Loucy (cell line): ENCODE measurements around the gene PAX6.
A peak's percentile ranks its signal among the peaks of the same experiment; 100 is the strongest.

Experiments used
- H2AFZ ChIP-seq: fragments of 200-600 bp; sonication (generic); 2 replicates; pipeline ENCODE4 v1.6.0; 2016; ENCODE audit warnings: antibody characterized with exemption, mild to moderate bottlenecking, low read length, moderate library complexity
- H3F3A ChIP-seq: fragments of 200-600 bp; 2 replicates; pipeline ENCODE4 v1.6.0; 2016; ENCODE audit warnings: antibody characterized with exemption, low read depth, mild to moderate bottlenecking
- H3K27me3 ChIP-seq: fragments of 200-600 bp; sonication (generic); 2 replicates; pipeline ENCODE4 v1.6.1; 2014; ENCODE audit warnings: low read length, mild to moderate bottlenecking; ENCODE audit not compliant: insufficient read depth, poor library complexity, severe bottlenecking
- H3K36me3 ChIP-seq: fragments of 200-600 bp; sonication (generic); 2 replicates; pipeline ENCODE4 v1.6.1; 2016; ENCODE audit warnings: low read length; ENCODE audit not compliant: insufficient read depth
- H3K4me1 ChIP-seq: fragments of 200-600 bp; sonication (generic); 2 replicates; pipeline ENCODE4 v1.5.1; 2014; ENCODE audit warnings: low read length, mild to moderate bottlenecking; ENCODE audit not compliant: insufficient read depth, poor library complexity, severe bottlenecking
- H3K4me2 ChIP-seq: fragments of 200-600 bp; sonication (generic); 2 replicates; pipeline ENCODE4 v1.6.0; 2014; ENCODE audit warnings: antibody characterized with exemption, low read length, low read depth, mild to moderate bottlenecking; ENCODE audit not compliant: poor library complexity, severe bottlenecking
- H3K4me3 ChIP-seq: fragments of 200-600 bp; sonication (generic); 2 replicates; pipeline ENCODE4 v1.5.1; 2014; ENCODE audit warnings: low read length, mild to moderate bottlenecking, mixed read lengths; ENCODE audit not compliant: poor library complexity, severe bottlenecking
- H3K79me2 ChIP-seq: fragments of 200-600 bp; sonication (generic); 2 replicates; pipeline ENCODE4 v1.6.1; 2014; ENCODE audit warnings: low read length; ENCODE audit not compliant: insufficient read depth
- H3K9ac ChIP-seq: fragments of 200-600 bp; sonication (generic); 2 replicates; pipeline ENCODE4 v1.6.0; 2014; ENCODE audit warnings: mild to moderate bottlenecking, low read depth, low read length, moderate library complexity; ENCODE audit not compliant: poor library complexity, severe bottlenecking
- H3K9me2 ChIP-seq: fragments of 200-600 bp; sonication (generic); replicated peaks from 2 replicates; pipeline ENCODE4 v1.6.1; 2016; ENCODE audit warnings: low read depth, low read length, mixed read lengths
- H3K9me3 ChIP-seq: fragments of 200-600 bp; sonication (generic); 2 replicates; pipeline ENCODE4 v1.6.1; 2014; ENCODE audit warnings: mild to moderate bottlenecking, antibody characterized with exemption, low read length, low read depth; ENCODE audit not compliant: insufficient read depth
- H4K20me1 ChIP-seq: fragments of 200-600 bp; sonication (generic); 2 replicates; pipeline ENCODE4 v1.6.0; 2014; ENCODE audit warnings: antibody characterized with exemption, low read length, mild to moderate bottlenecking; ENCODE audit not compliant: insufficient read depth, poor library complexity, severe bottlenecking
- CTCF ChIP-seq: fragments of 200-600 bp; sonication (generic); conservative IDR thresholded peaks from 2 replicates; pipeline ENCODE4 v1.5.1; 2014; ENCODE audit warnings: mild to moderate bottlenecking, antibody characterized with exemption, low read length
- EZH2phosphoT487 ChIP-seq: fragments of 200-600 bp; IDR thresholded peaks from 2 replicates; pipeline ENCODE4 v1.6.1; 2018; ENCODE audit warnings: antibody characterized with exemption, mild to moderate bottlenecking, moderate library complexity, borderline replicate concordance

PAX6 gene

DNA sequence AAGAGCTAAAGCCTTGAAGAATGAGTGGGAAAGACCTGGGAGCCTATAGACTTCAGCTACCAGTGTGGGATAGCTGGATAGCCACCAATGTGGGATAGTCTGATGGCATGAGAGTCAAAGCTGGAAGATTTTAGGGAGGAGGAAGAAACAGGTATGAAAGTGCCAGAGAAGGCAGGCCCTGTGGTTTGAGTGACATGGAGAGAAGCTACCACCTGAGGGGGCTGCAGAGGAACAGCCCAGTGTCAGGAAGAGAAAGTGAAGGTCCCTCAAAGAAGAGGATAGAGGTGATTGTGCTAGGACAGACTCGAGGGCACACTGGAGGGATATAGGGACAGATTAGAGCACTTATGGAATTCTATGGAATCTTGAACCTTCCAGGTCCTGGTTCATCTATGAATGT, 23.1 kb upstream of the PAX6 start:
- Histone ChIP-seq H3K9ac (no peak overlapping the region), H3K9me3 (no peaks in the 10 kb centered on the region), H4K20me1 (no peaks in the 10 kb centered on the region), H3K4me3 (no peak overlapping the region), H3K9me2 (no peaks in the 10 kb centered on the region), H3F3A (no peaks in the 10 kb centered on the region), H3K4me2 (peak overlapping the region; percentile 50), H3K27me3 (no peaks in the 10 kb centered on the region), H3K36me3 (no peaks in the 10 kb centered on the region), H2AFZ (peak overlapping the region; percentile 76; the same call in 1 of the 2 replicates), H3K79me2 (no peaks in the 10 kb centered on the region), H3K4me1 (no peaks in the 10 kb centered on the region)
- no peak for TF ChIP-seq EZH2phosphoT487
- peak; percentile 44; the same call in 1 of the 2 replicates for TF ChIP-seq CTCF

DNA sequence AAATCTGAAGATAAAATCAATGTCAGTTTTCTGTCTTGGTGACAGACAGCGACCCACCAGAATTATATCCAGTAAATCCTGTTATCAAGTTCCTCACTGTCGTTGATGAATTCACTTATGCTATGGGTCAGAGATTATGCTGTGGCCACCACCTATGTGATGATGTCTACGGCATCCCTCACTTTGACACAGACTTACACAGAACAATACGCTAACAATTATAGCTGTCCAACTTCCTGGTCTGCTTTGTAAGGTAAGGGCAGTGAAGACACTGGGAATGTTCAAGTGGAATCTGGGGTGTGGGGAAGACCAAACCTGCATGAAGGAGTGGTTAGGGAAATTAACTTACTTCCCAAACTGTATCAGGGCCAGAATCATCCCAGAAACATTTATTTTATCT, 19.3 kb upstream of the PAX6 start:
- H3F3A ChIP-seq, result no peaks in the 10 kb centered on the region
- TF ChIP-seq CTCF, result no peak
- TF ChIP-seq EZH2phosphoT487, result no peak
- H3K9ac ChIP-seq, result no peak overlapping the region
- H3K4me1 ChIP-seq, result no peaks in the 10 kb centered on the region
- no peaks in the 10 kb centered on the region for H3K9me2 ChIP-seq
- no peak overlapping the region for H2AFZ ChIP-seq
- H3K4me3 ChIP-seq, result no peak overlapping the region
- no peaks in the 10 kb centered on the region for H4K20me1 ChIP-seq
- H3K27me3 ChIP-seq, result no peaks in the 10 kb centered on the region
- no peaks in the 10 kb centered on the region for H3K36me3 ChIP-seq
- H3K4me2 ChIP-seq, result no peak overlapping the region
- no peaks in the 10 kb centered on the region for H3K79me2 ChIP-seq
- H3K9me3 ChIP-seq, result no peaks in the 10 kb centered on the region

GRCh38 chr11:31828217-31828616, 17.1 kb upstream of the PAX6 start:
- Histone ChIP-seq H3K4me2 (no peak overlapping the region), H3F3A (no peaks in the 10 kb centered on the region), H3K9ac (no peak overlapping the region), H3K36me3 (no peaks in the 10 kb centered on the region), H3K9me3 (no peaks in the 10 kb centered on the region), H3K9me2 (no peaks in the 10 kb centered on the region), H3K4me3 (no peak overlapping the region), H3K27me3 (no peaks in the 10 kb centered on the region), H3K4me1 (no peaks in the 10 kb centered on the region), H4K20me1 (no peaks in the 10 kb centered on the region), H2AFZ (no peak overlapping the region), H3K79me2 (no peaks in the 10 kb centered on the region)
- no peak for TF ChIP-seq CTCF
- no peak for TF ChIP-seq EZH2phosphoT487
